ENCODE results near the gene MARCHF9. TPM values are rescaled to one million over a fixed set of nuclear protein-coding genes. Genes with fewer than 3 reads are reported as not detected.

Gene MARCHF9
- total RNA-seq, 1 experiment from 2014 or later: 42.4 TPM

- no peak overlapping the region for H3K4me3 Mint-ChIP-seq (ENCODE audit: low read depth, unreplicated experiment)
- CTCF ChIA-PET: interaction anchor here (0.8 to 0.9 kb wide), 2 partner anchors 33 to 138 kb away, joined by 3 to 4 read pairs; no protein-coding TSS in a partner anchor
- BruUV-seq (replicated peaks): no TSS peak
- H3K9me3 Mint-ChIP-seq (ENCODE audit: low read depth, unreplicated experiment): no peaks in the 10 kb centered on the region
- peaks cover 58% of the 10 kb centered on the region for H3K36me3 Mint-ChIP-seq (ENCODE audit: insufficient read depth, unreplicated experiment)
- DNase-seq: no peak
- intact Hi-C loops (cut with micrococcal nuclease; ENCODE audit: unreplicated experiment): no loop called here
- peaks cover 20% of the 10 kb centered on the region for H3K4me1 Mint-ChIP-seq (ENCODE audit: low read depth, unreplicated experiment)
- H3K27ac Mint-ChIP-seq (ENCODE audit: unreplicated experiment): no peak overlapping the region
- H3K27me3 Mint-ChIP-seq (ENCODE audit: unreplicated experiment): peaks cover 11% of the 10 kb centered on the region
- no peak for TF ChIP-seq CTCF (IDR thresholded peaks at IDR 0.05; ENCODE audit: unreplicated experiment)
Measured at GRCh38 chr12:57758552-57759359, 3.9 kb downstream of the MARCHF9 start.

- no peak overlapping the region for H3K27ac Mint-ChIP-seq (ENCODE audit: unreplicated experiment)
- intact Hi-C loops (cut with micrococcal nuclease; ENCODE audit: unreplicated experiment): no loop called here
- H3K4me1 Mint-ChIP-seq (ENCODE audit: low read depth, unreplicated experiment): peaks cover 14% of the 10 kb centered on the region
- H3K4me3 Mint-ChIP-seq (ENCODE audit: low read depth, unreplicated experiment): no peak overlapping the region
- CTCF ChIA-PET: interaction anchor here (0.5 to 0.9 kb wide), 4 partner anchors 13 to 416 kb away, joined by 3 to 4 read pairs (median 3); partner anchors contain the start of genes EEF1AKMT3 and METTL1
- peak; percentile 57 for DNase-seq
- BruUV-seq (replicated peaks): no TSS peak
- peak; percentile 55 for TF ChIP-seq CTCF (IDR thresholded peaks at IDR 0.05; ENCODE audit: unreplicated experiment)
- no peaks in the 10 kb centered on the region for H3K9me3 Mint-ChIP-seq (ENCODE audit: low read depth, unreplicated experiment)
- H3K36me3 Mint-ChIP-seq (ENCODE audit: insufficient read depth, unreplicated experiment): peaks cover 57% of the 10 kb centered on the region
- peaks cover 18% of the 10 kb centered on the region for H3K27me3 Mint-ChIP-seq (ENCODE audit: unreplicated experiment)
Measured at GRCh38 chr12:57759360-57759980, 4.6 kb downstream of the MARCHF9 start.

GRCh38 chr12:57760347-57760982 is 5.6 kb downstream of the MARCHF9 start:
- intact Hi-C loops (cut with micrococcal nuclease; ENCODE audit: unreplicated experiment): no loop called here
- no peak overlapping the region for H3K27ac Mint-ChIP-seq (ENCODE audit: unreplicated experiment)
- H3K36me3 Mint-ChIP-seq (ENCODE audit: insufficient read depth, unreplicated experiment): peaks cover 58% of the 10 kb centered on the region
- H3K4me1 Mint-ChIP-seq (ENCODE audit: low read depth, unreplicated experiment): peaks cover 22% of the 10 kb centered on the region
- no peaks in the 10 kb centered on the region for H3K9me3 Mint-ChIP-seq (ENCODE audit: low read depth, unreplicated experiment)
- H3K27me3 Mint-ChIP-seq (ENCODE audit: unreplicated experiment): peaks cover 28% of the 10 kb centered on the region
- no peak for TF ChIP-seq CTCF (IDR thresholded peaks at IDR 0.05; ENCODE audit: unreplicated experiment)
- no peak overlapping the region for H3K4me3 Mint-ChIP-seq (ENCODE audit: low read depth, unreplicated experiment)
- DNase-seq: no peak
- CTCF ChIA-PET: interaction anchor here (0.6 to 0.9 kb wide), 2 partner anchors 12 to 18 kb away, joined by 3 read pairs; partner anchors contain the start of genes EEF1AKMT3 and METTL1
- BruUV-seq (replicated peaks): no TSS peak

GRCh38 chr12:57761391-57761998 is 6.6 kb downstream of the MARCHF9 start:
- Mint-ChIP-seq H3K27ac (ENCODE audit: unreplicated experiment) (peak overlapping the region; percentile 24), H3K4me3 (ENCODE audit: low read depth, unreplicated experiment) (no peak overlapping the region), H3K27me3 (ENCODE audit: unreplicated experiment) (peaks cover 38% of the 10 kb centered on the region), H3K9me3 (ENCODE audit: low read depth, unreplicated experiment) (no peaks in the 10 kb centered on the region), H3K36me3 (ENCODE audit: insufficient read depth, unreplicated experiment) (peaks cover 52% of the 10 kb centered on the region), H3K4me1 (ENCODE audit: low read depth, unreplicated experiment) (peaks cover 22% of the 10 kb centered on the region)
- TF ChIP-seq CTCF (IDR thresholded peaks at IDR 0.05; ENCODE audit: unreplicated experiment): no peak
- no TSS peak for BruUV-seq (replicated peaks)
- DNase-seq: no peak
- CTCF ChIA-PET: interaction anchor here (0.9 kb wide), 1 partner anchor 751 kb away, joined by 4 read pairs; no protein-coding TSS in a partner anchor
- intact Hi-C loops (cut with micrococcal nuclease; ENCODE audit: unreplicated experiment): no loop called here

Measured in Calu3 (cell line).